ENCODE data around the gene CARD11.

Gene CARD11

DNA sequence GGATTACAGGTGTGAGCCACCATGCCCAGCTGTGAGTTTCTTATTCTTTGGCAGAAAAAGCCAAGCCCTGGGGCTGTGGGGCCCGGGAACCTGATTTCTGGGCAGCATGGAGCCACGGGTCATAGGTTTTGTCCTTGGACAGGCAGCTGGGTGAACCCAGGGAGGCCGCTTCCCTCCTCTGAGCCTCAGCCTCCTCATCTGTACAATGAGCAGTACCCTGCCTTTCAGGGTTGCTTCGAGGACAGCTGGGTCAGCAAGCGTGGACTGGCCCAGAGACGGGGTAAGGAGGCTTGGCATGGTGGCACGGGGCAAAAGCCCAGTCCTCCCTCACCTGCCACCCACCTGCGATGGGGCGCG, 115.4 kb downstream of the CARD11 start:
- FAIRE-seq = no peak
- TF ChIP-seq TAF1 (IDR thresholded peaks at IDR 0.05; ENCODE audit: borderline replicate concordance, low read depth, low read length) (no peak), POLR2AphosphoS5 (IDR thresholded peaks at IDR 0.05; ENCODE audit: low read depth, low read length) (no peak), POLR2A (IDR thresholded peaks at IDR 0.05; ENCODE audit: low read depth, low read length) (no peak)
- DNase-seq (ENCODE audit: insufficient read length) = no peak

GRCh38 chr7:2927592-2927991, 116.1 kb downstream of the CARD11 start:
- TF ChIP-seq POLR2A (IDR thresholded peaks at IDR 0.05; ENCODE audit: low read depth, low read length) (no peak), TAF1 (IDR thresholded peaks at IDR 0.05; ENCODE audit: borderline replicate concordance, low read depth, low read length) (no peak), POLR2AphosphoS5 (IDR thresholded peaks at IDR 0.05; ENCODE audit: low read depth, low read length) (no peak)
- DNase-seq (ENCODE audit: insufficient read length) (no peak), FAIRE-seq (no peak)

DNA sequence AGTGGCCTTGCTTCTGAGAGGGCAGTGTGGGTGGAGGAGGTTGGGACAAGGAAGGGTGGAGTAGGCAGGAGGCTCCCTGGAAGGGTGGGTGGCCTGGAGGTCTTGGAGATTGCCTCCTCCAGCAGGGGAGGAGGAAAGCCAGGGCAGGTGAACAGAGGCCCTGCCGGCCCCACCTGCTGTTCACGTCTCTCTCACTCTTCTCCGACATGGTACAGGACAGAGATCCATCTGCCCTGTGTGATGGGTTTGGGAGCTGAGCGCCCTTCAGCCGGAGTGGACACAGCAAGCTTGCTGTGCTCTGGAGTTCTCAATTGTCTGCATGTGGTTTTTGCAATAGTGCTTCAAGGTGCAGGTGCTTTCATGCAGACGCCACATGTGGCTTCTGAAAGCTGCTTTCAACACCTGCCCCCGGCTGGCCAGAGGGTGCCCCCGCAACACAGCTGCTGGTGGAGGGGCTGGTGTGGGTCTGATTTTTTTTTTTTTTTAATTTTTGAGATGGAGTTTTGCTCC, 116.7 kb downstream of the CARD11 start:
- DNase-seq (ENCODE audit: insufficient read length) (no peak), FAIRE-seq (no peak)
- TF ChIP-seq POLR2A (IDR thresholded peaks at IDR 0.05; ENCODE audit: low read depth, low read length) (no peak), POLR2AphosphoS5 (IDR thresholded peaks at IDR 0.05; ENCODE audit: low read depth, low read length) (no peak), TAF1 (IDR thresholded peaks at IDR 0.05; ENCODE audit: borderline replicate concordance, low read depth, low read length) (no peak)

GRCh38 chr7:2926120-2926895, 117.4 kb downstream of the CARD11 start:
- DNase-seq (ENCODE audit: insufficient read length) (no peak), FAIRE-seq (no peak)
- TF ChIP-seq POLR2AphosphoS5 (IDR thresholded peaks at IDR 0.05; ENCODE audit: low read depth, low read length) (no peak), POLR2A (IDR thresholded peaks at IDR 0.05; ENCODE audit: low read depth, low read length) (no peak), TAF1 (IDR thresholded peaks at IDR 0.05; ENCODE audit: borderline replicate concordance, low read depth, low read length) (no peak)

DNA sequence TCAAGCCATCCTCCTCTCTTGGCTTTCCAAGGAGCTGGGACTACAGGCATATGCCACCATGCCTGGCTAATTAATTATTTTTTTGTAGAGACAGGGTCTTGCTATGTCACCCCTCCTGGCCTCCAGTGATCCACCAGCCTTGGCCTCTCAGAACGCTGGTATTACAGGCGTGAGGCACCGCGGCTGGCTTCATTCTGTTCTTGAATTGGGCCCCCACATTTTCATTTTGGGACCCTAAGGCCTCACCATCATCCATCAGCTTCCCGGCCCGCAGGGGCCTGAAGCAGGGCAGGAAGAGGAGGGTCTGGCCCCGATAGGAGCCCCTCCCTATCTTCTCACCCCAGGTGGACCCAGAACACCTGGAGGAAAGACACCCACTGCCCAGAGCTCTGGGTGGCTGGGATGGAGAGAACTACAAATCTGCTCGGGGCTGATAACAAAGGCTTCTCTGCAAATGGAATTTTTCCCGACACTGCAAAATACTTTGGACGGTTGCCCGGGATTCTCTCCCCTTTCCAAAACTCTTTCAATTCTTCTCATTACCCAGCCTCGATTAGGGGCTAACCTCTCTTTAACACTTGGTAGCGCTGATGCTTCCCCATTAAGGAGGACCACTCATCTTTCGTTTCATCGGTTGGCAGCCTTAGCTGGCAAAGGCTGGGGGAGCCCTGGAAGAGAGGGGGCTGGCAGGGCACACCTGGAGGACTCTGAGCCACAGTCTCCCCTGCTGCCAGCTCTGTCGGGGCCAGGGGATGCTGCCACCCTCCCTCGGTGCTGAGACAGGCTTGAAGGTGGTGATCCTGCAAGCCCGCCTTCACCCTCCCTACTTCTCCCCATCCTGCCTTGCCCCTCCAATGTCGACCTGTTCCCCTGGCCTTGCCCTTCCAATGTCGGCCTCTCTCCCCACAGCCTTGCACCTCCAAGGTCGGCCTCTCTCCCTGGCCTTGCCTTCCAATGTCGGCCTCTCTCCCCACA, 118.5 kb downstream of the CARD11 start:
- DNase-seq (ENCODE audit: insufficient read length) (no peak), FAIRE-seq (no peak)
- no peak for TF ChIP-seq POLR2AphosphoS5 (IDR thresholded peaks at IDR 0.05; ENCODE audit: low read depth, low read length)
- no peak for TF ChIP-seq TAF1 (IDR thresholded peaks at IDR 0.05; ENCODE audit: borderline replicate concordance, low read depth, low read length)
- no peak for TF ChIP-seq POLR2A (IDR thresholded peaks at IDR 0.05; ENCODE audit: low read depth, low read length)

DNA sequence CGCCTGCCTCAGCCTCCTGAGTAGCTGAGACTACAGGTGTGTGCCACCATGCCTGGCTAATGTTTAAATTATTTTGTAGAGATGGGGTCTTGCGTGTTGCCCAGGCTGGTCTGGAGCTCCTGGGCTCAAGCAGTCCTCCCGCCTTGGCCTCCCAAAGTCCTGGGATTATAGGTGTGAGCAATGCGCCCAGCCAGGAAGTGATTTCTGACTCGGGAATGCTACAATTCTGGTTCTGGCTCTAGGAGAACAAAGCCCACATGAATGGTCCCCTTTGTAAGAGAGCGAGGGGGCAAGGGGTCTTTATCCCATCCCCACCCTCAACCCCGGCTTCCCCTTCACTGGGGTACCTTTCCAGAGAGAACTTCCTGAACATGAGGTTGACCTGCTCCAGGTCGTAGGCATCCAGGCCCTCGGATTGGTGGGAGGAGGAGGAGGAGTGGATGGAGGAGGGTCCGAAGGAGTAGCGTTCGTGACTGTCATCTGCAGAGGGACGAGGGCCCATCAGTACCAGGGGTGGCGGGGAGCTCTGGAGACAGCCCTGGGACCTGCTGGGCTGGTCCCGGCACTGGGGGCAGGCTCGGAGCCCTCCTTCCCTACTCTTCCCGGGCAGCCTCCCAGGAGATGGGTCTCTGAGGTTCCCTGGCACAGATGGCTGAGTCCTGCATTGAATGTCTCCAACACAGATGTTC, 119.6 kb downstream of the CARD11 start:
- FAIRE-seq = no peak
- TF ChIP-seq POLR2A (IDR thresholded peaks at IDR 0.05; ENCODE audit: low read depth, low read length) (no peak), POLR2AphosphoS5 (IDR thresholded peaks at IDR 0.05; ENCODE audit: low read depth, low read length) (no peak), TAF1 (IDR thresholded peaks at IDR 0.05; ENCODE audit: borderline replicate concordance, low read depth, low read length) (no peak)
- DNase-seq (ENCODE audit: insufficient read length) = no peak

DNA sequence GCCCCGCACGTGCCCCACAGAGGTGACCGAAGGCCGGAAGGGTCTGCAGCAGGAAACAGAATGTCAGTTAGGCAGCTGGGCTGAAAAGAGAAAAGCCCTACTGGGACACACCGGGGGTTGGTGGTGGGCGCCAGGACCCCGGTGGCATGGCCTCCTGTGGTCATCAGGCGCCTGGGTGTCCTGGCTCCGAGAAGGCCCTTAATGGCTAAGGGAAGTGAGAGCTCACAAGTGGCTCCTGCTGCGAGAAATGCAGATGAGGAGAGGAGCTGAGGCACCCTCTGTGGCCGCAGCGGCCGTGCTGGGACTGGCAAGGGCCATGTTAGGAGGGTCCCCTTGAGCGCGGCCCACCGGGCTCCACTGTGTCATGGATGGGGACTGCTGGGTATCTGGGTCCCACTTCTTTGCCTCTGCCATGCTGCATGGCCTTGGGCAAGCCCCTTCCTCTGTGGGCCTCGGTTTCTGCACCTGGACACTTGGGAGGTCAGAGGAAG, 120.3 kb downstream of the CARD11 start:
- TF ChIP-seq TAF1 (IDR thresholded peaks at IDR 0.05; ENCODE audit: borderline replicate concordance, low read depth, low read length) (no peak), POLR2A (IDR thresholded peaks at IDR 0.05; ENCODE audit: low read depth, low read length) (no peak), POLR2AphosphoS5 (IDR thresholded peaks at IDR 0.05; ENCODE audit: low read depth, low read length) (no peak)
- DNase-seq (ENCODE audit: insufficient read length) (no peak), FAIRE-seq (no peak)

DNA sequence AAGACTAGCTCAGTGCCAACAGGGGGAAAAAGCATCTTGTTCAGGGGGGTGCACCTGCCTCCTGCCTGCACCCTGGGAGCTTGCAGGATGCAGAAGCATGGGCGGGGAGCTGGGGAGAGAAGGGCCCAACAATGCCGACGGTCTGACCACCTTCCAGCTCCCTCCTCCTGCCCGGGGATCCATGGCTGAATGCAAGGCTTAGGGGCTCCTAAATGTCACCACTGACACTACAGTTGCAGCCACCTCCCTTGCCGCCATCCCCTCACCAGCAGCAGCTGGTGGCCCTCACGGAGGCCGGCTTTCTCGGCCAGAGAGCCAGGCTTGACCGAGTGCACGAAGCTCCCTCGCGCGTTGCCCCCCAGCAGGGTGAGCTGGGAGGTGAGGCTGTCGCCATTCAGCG, 120.8 kb downstream of the CARD11 start:
- FAIRE-seq (no peak), DNase-seq (ENCODE audit: insufficient read length) (no peak)
- no peak for TF ChIP-seq POLR2AphosphoS5 (IDR thresholded peaks at IDR 0.05; ENCODE audit: low read depth, low read length)
- TF ChIP-seq POLR2A (IDR thresholded peaks at IDR 0.05; ENCODE audit: low read depth, low read length) = no peak
- TF ChIP-seq TAF1 (IDR thresholded peaks at IDR 0.05; ENCODE audit: borderline replicate concordance, low read depth, low read length) = no peak

GRCh38 chr7:2922348-2922691, 121.3 kb downstream of the CARD11 start:
- DNase-seq (ENCODE audit: insufficient read length) (no peak), FAIRE-seq (no peak)
- no peak for TF ChIP-seq TAF1 (IDR thresholded peaks at IDR 0.05; ENCODE audit: borderline replicate concordance, low read depth, low read length)
- TF ChIP-seq POLR2A (IDR thresholded peaks at IDR 0.05; ENCODE audit: low read depth, low read length) = no peak
- no peak for TF ChIP-seq POLR2AphosphoS5 (IDR thresholded peaks at IDR 0.05; ENCODE audit: low read depth, low read length)

DNA sequence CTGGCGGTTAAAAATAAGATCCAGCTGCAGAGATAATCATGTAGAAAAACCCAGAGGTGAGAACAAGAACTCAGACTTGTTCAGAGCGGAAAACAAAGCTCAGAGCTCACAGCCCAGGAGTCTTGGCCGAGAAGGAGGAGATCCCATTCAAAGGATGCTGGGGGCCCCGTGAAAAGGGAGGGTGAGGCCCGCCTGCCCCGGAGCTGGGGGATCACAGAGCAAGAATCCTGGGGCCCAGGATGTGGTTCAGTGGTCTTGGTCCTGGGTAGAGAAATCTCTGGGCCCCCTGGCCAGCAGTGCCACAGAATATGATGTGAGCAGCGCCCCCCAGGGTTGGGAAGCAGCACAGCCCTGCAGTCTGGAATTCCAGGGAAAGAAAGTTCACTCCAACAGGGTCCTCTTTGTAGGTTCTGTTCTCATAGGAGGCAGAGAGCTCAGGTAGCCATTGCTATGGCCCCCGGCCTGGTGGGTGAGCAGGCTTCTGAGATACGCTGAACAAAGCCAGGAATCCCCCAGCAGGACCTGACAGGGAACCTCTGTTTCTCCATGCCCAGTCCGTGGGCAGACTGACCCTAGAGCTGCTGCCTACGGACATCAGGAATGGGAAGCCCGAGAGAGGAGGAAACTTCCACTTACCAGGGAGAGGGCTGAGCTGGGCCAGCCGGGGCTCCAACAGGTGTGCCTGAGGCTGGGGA, 121.9 kb downstream of the CARD11 start:
- TF ChIP-seq POLR2AphosphoS5 (IDR thresholded peaks at IDR 0.05; ENCODE audit: low read depth, low read length) (no peak), POLR2A (IDR thresholded peaks at IDR 0.05; ENCODE audit: low read depth, low read length) (no peak), TAF1 (IDR thresholded peaks at IDR 0.05; ENCODE audit: borderline replicate concordance, low read depth, low read length) (no peak)

More for the DNA sequence above, 121.9 kb downstream of the CARD11 start:
- DNase-seq (ENCODE audit: insufficient read length) (no peak), FAIRE-seq (no peak)

All from GM12892 (cell line).